HG03469 (cell line): ENCODE measurements around the gene CCZ1B.
"Not testable (repeated sequence)": the region's sequence is repeated elsewhere in the genome, so short reads cannot be mapped to it uniquely, and the experiment has no call there.

Experiments
- ATAC-seq: cut with Tn5 transposase; IDR thresholded peaks from one replicate; pipeline ENCODE4 v1.9.1; 2021; ENCODE audit warnings: mild to moderate bottlenecking, moderate library complexity, moderate number of reproducible peaks; ENCODE audit not compliant: unreplicated experiment

The CCZ1B gene

GRCh38 chr7:6826151-6826550 lies at the start of gene CCZ1B:
TSS of gene CCZ1B (minus strand) at chr7:6826275. CDS start at chr7:6826197, 78 bp downstream.
- peak; percentile 87 for ATAC-seq

GRCh38 chr7:6875022-6875421 lies 48.9 kb upstream of the CCZ1B start:
- not testable (repeated sequence) for ATAC-seq

- ATAC-seq, result not testable (repeated sequence)
These were observed 46.3 kb upstream of the CCZ1B start for GRCh38 chr7:6872246-6872945.

- ATAC-seq, result not testable (repeated sequence)
These were observed 45.5 kb upstream of the CCZ1B start for GRCh38 chr7:6871421-6872144.

- ATAC-seq, result not testable (repeated sequence)
These were observed 38.7 kb upstream of the CCZ1B start for GRCh38 chr7:6864751-6865150.

GRCh38 chr7:6864188-6864587 lies 38.1 kb upstream of the CCZ1B start:
- not testable (repeated sequence) for ATAC-seq

- ATAC-seq, result not testable (repeated sequence)
These were observed 36.8 kb upstream of the CCZ1B start for GRCh38 chr7:6862876-6863275.

GRCh38 chr7:6857721-6858314 lies 31.7 kb upstream of the CCZ1B start:
- not testable (repeated sequence) for ATAC-seq

GRCh38 chr7:6855563-6856131 lies 29.6 kb upstream of the CCZ1B start:
- not testable (repeated sequence) for ATAC-seq

GRCh38 chr7:6854747-6855562 lies 28.9 kb upstream of the CCZ1B start:
- not testable (repeated sequence) for ATAC-seq

GRCh38 chr7:6853681-6854080 lies 27.6 kb upstream of the CCZ1B start:
- ATAC-seq, result not testable (repeated sequence)

- ATAC-seq, result not testable (repeated sequence)
These were observed 23.1 kb upstream of the CCZ1B start for GRCh38 chr7:6849127-6849526.

- not testable (repeated sequence) for ATAC-seq
These were observed 21.7 kb upstream of the CCZ1B start for GRCh38 chr7:6847751-6848150.

- ATAC-seq, result not testable (repeated sequence)
These were observed 19.9 kb upstream of the CCZ1B start for GRCh38 chr7:6845971-6846449.

GRCh38 chr7:6843654-6844053 lies 17.6 kb upstream of the CCZ1B start:
- not testable (repeated sequence) for ATAC-seq

- not testable (repeated sequence) for ATAC-seq
These were observed 17.0 kb upstream of the CCZ1B start for GRCh38 chr7:6843092-6843491.

- ATAC-seq, result not testable (repeated sequence)
These were observed 16.3 kb upstream of the CCZ1B start for GRCh38 chr7:6842278-6842921.

GRCh38 chr7:6837081-6837480 lies 11.0 kb upstream of the CCZ1B start:
- ATAC-seq, result not testable (repeated sequence)

GRCh38 chr7:6835521-6835920 lies 9.4 kb upstream of the CCZ1B start:
- not testable (repeated sequence) for ATAC-seq

GRCh38 chr7:6833636-6834035 lies 7.6 kb upstream of the CCZ1B start:
- no peak for ATAC-seq
